K562 (cell line): ENCODE results near the gene TAF10.

Experiments used
- CTCF ChIP-seq, 3 experiments: IDR thresholded peaks in 2 of 3; conservative IDR thresholded peaks in 1 of 3; 2 replicates each; pipeline ENCODE4 v1.5.1; 2011 to 2012; ENCODE audit warnings: low read length in 3 of 3, mild to moderate bottlenecking in 3 of 3, control low read depth in 2 of 3, improper control_type of control experiment in 1 of 3, inconsistent platforms in 1 of 3, low read depth in 1 of 3, mixed read lengths in 1 of 3, moderate library complexity in 1 of 3; ENCODE audit not compliant: insufficient read depth in 2 of 3
- GATA2 ChIP-seq: sonication (generic); formaldehyde crosslinking; IDR thresholded peaks from 2 replicates; pipeline ENCODE4 v1.4.0; 2020; ENCODE audit warnings: mild to moderate bottlenecking, missing genetic modification reagents
- ZFP91 ChIP-seq: sonication (generic); formaldehyde crosslinking; IDR thresholded peaks from 2 replicates; pipeline ENCODE4 v1.8.0; 2022; ENCODE audit warnings: mild to moderate bottlenecking, missing genetic modification reagents
- ZNF121 ChIP-seq: sonication (generic); formaldehyde crosslinking; conservative IDR thresholded peaks from 2 replicates; pipeline ENCODE4 v1.8.0; 2022; ENCODE audit warnings: missing genetic modification reagents
- ZNF263 ChIP-seq: sonication (generic); formaldehyde crosslinking; IDR thresholded peaks from 2 replicates; pipeline ENCODE4 v1.8.0; 2022; ENCODE audit warnings: mild to moderate bottlenecking, missing genetic modification reagents, borderline replicate concordance

GRCh38 chr11:6656936-6657335 lies 44.9 kb upstream of the TAF10 start:
- TF ChIP-seq ZFP91 (no peak), GATA2 (no peak), CTCF (IDR thresholded peaks at IDR 0.05 in 2 of 3, conservative IDR thresholded peaks at IDR 0.05 in 1 of 3; ENCODE audit: insufficient read depth in 2 of 3, low read depth in 1 of 3, low read length in 3 of 3) (no peak), ZNF121 (CRISPR knock-in tag) (no peak), ZNF263 (CRISPR knock-in tag) (no peak)
